ENCODE measurements around the gene DLG2.
"Not testable (repeated sequence)": the region's sequence is repeated elsewhere in the genome, so short reads cannot be mapped to it uniquely, and the experiment has no call there.

DLG2 gene

GRCh38 chr11:85431319-85431718 is 195.8 kb downstream of the DLG2 start:
- DNase-seq = no peak

DNA sequence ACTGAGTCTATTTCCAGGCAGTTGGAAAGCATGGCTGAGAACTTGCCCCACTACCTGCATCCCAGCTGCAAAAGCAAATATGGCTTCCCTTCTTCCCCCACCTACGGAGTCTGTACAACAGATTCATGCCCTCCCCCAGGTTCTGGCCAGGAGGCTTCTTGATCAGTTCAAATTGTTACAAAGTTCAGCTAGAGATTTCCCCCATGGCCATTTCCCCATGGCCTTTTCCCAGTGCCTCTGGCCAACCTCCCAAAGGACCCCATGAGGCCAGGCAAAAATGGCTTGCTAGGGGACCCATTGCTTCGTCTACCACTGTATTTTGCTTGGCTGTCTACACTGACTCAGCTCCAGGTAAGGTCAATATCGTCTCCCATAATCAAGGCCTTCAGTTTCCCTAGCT is 203.3 kb downstream of the DLG2 start:
- DNase-seq = no peak

- no peak for DNase-seq
These were observed 203.8 kb downstream of the DLG2 start for GRCh38 chr11:85423316-85423715.

- no peak for DNase-seq
These were observed 213.0 kb downstream of the DLG2 start for GRCh38 chr11:85414175-85414574.

DNA sequence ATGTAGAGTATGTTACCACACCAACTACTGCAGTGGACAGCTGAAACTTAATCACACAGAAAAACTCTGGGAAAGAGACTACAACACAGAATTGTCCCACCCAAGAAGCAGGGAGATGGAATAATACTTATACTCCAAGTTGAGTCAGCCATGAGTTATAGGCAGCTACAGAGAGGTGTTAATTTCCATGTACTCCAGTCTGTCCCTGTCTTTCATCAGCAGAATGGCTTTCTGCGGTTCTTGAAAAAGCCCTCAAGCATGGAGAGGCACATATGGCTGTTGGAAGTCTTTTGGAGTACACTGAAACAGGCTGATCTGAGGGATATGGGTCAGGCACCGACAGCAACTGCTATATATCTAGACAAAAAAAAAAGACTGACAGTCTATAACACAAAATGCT is 219.5 kb downstream of the DLG2 start:
- DNase-seq = no peak

DNA sequence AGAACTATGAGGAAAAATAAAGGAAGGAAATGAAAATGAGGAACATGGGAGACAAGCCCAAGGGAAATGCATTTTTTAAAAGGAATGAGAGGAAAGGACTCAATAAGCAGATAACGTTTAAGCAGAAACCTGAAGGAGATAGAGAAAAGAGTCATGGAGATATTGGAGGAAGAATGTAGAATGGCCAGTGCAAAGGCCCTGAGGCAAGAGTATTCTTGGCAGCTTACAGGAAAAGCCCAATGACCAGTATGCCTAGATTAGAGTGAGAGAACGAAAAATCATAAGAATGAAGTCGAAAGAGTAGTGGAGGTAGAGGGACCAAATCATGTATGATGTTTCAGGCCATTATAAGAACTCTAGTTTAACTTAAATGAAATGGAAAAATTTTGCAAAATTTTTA is 220.3 kb downstream of the DLG2 start:
- no peak for DNase-seq

DNA sequence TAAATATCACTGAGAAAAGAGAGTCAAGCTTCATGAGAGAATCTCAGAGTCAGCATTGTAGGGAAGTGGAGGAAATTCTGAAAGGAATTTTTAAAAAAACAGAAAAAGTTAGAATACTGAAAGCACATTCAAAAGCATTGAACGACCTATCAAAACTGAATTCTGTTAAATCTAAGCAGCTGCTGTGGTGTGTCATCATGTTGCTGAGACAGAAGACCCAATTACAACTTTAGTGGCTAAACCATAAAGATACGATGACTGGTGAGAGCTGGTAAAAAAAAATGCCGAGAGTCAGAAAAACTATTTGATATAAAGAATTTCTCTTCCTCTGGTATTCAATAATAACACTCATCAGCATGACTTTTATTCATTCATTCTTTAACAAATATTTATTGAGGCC is 220.8 kb downstream of the DLG2 start:
- no peak for DNase-seq

DNA sequence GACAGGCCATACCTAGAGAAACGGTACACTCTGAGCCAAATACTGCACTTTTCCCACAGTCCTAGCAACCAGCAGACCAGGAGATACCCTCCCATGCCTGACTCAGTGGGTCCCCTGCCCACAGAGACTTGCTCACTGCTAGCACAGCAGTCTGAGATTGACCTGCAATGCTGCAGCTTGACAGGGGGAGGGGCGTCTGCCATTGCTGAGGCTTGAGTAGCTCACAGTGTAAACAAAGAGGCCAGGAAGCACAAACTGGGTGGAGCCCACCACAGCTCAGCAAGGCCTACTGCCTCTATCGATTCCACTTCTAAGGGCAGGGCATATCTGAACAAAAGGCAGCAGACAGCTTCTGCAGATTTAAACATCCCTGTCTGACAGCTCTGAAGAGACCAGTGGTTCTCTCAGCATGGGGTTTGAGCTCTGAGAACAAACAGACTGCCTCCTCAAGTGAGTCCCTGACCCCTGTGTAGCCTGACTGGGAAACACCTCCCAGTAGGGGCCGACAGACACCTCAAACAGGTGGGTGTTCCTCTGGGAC is 231.6 kb downstream of the DLG2 start:
- not testable (repeated sequence) for DNase-seq

- DNase-seq = no peak
These were observed 232.9 kb downstream of the DLG2 start for GRCh38 chr11:85394283-85394682.

DNA sequence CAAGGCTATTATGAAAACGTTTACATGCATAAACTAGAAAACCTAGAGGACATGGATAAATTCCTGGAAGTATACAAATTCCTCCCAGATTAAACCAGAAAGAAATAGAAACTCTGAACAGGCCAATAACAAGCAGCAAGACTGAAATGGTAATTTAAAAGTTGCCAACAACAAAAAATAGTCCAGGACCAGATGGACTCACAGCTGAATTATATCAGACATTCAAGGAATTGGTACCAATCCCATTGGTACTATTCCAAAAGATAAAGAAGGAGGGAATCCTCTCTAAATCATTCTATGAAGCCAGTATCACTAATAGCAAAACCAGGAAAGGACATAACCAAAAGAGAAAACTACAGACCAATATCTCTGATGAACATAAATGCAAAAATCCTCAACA is 236.0 kb downstream of the DLG2 start:
- no peak for DNase-seq

GRCh38 chr11:85385547-85385946 is 241.6 kb downstream of the DLG2 start:
- DNase-seq = no peak

DNA sequence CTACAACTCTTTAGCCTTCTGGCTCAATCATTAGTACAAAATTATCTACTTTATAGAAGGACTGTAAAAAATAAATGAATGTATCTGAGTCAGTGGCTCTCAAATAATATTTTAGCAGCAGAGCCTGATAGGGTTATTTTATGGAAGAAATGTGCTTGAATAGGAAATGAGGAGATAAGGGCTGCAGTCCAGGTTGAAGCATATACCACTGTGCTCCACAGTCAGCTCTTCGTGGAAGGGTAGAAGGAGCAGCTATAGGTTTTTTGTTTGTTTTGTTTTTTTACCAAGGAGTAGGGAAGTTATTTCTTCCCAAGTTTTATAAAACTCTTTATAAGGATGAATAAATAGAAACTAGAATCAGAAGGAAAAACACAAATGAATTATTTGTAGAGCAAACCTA is 242.0 kb downstream of the DLG2 start:
- no peak for DNase-seq

GRCh38 chr11:85379066-85379465 is 248.1 kb downstream of the DLG2 start:
- no peak for DNase-seq

DNA sequence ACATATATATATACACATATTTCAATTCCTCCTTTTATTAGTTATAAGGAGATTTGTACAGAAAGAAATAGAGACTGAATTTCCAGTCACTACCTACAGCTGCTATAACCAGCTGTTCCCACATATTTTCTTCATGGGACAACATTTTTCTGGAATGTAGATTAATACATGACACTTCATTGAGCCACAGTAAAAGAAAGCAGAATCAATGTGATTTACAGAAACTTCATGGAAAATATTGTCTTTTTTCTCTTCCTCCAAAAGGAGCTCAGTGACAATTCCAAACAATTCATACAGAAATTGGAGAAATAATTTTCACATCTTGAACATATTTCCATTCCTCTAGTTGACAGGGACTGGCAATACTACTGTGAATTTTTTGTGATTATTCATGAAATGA is 249.2 kb downstream of the DLG2 start:
- no peak for DNase-seq

GRCh38 chr11:85359859-85360258 is 267.3 kb downstream of the DLG2 start:
- DNase-seq = no peak

DNA sequence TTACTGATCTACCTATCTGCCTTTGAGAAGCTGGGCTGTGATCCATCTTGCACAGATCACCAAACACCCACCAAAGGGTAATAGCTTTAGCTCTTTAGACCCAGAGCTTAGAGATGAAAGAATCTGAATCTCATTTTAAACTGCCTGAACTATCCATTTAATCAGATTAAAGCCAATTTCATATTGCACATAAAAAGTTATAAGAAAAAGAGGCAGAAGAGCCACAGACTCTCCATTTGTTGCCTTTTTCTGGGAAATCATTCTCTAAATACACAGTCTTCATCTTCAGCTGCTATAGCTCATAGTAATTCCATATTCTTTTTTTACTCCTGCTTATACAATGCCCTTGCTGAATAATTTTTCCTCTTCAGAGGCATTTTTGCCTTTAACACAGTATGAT is 271.2 kb downstream of the DLG2 start:
- DNase-seq = no peak

DNA sequence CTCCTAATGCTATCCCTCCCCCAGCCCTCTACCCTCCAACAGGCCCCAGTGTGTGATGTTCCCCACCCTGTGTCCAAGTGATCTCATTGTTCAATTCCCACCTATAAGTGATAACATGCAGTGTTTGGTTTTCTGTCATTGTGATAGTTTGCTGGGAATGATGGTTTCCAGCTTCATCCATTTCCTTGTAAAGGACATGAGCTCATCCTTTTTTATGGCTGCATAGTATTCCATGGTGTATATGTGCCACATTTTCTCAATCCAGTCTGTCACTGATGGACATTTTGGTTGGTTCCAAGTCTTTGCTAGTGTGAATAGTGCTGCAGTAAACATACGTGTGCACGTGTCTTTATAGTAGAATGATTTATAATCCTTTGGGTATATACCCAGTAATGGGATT is 277.6 kb downstream of the DLG2 start:
- DNase-seq = not testable (repeated sequence)

- no peak for DNase-seq
These were observed 278.2 kb downstream of the DLG2 start for GRCh38 chr11:85348945-85349344.

GRCh38 chr11:85347291-85347690 is 279.9 kb downstream of the DLG2 start:
- no peak for DNase-seq

DNA sequence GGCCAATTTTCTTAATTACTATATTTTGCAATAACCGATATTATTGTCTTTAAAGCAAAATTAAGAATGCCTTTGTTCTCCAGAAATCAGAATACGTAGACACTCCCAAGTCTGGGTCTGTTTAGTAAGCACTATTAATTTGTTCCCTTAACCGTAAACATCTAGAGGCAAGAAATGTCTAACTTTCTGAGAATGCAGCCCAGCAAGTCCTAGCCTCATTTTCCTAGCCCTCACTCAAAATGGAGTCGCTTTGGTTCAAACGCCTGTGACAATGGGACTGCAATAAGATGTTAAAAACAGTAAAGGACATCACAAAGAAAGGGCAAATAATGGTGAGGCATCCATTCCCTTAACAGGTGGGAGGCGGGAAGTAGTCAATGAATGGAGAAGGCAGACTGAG is 280.7 kb downstream of the DLG2 start:
- no peak for DNase-seq

DNA sequence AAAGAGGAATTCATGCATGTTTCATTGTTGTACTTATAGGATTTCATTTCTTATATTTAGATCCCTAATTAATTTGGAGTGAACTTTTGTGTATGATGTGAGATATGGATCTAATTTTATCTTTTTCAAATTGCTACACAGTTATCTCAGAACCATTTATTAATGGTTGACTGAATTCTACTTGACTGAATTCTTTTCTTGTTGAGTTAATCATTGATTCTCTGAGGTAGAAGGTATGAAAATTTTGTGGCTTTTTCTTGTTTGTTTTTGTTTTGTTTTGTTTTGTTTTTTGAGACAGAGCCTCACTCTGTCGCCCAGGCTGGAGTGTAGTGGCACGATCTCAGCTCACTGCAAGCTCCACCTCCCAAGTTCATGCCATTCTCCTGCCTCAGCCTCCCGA is 286.3 kb downstream of the DLG2 start:
- DNase-seq = not testable (repeated sequence)

GRCh38 chr11:85318573-85318972 is 308.6 kb downstream of the DLG2 start:
- no peak for DNase-seq

- DNase-seq = no peak
These were observed 310.2 kb downstream of the DLG2 start for GRCh38 chr11:85316967-85317366.

DNA sequence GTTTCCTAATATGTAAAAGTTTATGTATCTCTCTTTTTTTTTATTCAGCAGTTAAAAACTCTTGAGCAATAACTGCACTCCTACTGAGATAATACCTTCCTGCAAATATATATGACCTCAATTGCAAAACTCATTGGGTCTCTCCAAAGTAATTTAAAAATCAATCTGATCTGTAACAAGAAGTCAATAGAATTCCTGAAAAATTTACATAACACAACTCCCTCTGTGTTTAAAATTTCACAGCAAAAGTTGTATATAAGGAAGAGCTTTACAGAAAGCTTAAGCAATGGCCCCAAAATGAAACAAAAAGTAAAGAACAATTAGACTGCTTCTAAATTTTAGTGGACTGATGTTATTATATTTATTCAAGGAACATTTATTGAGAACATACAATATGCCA is 313.4 kb downstream of the DLG2 start:
- no peak for DNase-seq

- DNase-seq = no peak
These were observed 316.7 kb downstream of the DLG2 start for GRCh38 chr11:85310479-85310878.

DNA sequence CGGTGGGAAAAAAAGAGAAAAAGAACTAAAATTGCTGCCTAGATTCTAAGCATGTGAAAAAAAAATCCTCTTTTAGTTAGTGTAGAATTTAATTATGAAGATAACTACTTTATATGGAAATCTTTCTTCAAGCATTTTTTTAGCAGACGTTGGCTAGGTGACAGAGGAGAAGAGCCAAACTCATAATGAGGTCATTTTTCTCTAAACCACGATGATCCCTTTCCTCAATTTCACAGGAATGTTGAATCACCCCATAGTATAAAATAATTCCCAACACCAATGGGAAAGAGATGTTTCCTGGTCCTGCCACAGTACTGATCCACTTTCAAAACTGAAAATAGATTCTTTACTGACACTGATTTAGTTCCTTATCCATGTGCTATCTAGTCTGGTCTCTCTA is 319.8 kb downstream of the DLG2 start:
- no peak for DNase-seq

Data from cerebellar nuclear complex (tissue), 1 donor.